Fibroblast of lung (primary cell): ENCODE results near the gene WDR33. TPM values are rescaled to one million over a fixed set of nuclear protein-coding genes. Genes with fewer than 3 reads are reported as not detected.

Experiments
- DNase-seq, 2 donors: peaks; one replicate each; pipeline versions ENCODE4 v3.0.0 to v3.0.0-alpha.2; 2010; ENCODE audit warnings: low read depth in 2 of 2
- H2AFZ ChIP-seq: 2 replicates; pipeline ENCODE4 v1.5.1; 2012; ENCODE audit warnings: low read length, control low read depth, inconsistent platforms
- H3K27ac ChIP-seq: 2 replicates; pipeline ENCODE4 v1.5.1; 2011; ENCODE audit warnings: low read length, control low read depth; ENCODE audit not compliant: insufficient read depth
- H3K27me3 ChIP-seq: 2 replicates; pipeline ENCODE4 v1.5.1; 2011; ENCODE audit warnings: mild to moderate bottlenecking, low read length; ENCODE audit not compliant: control insufficient read depth, insufficient read depth
- H3K36me3 ChIP-seq: 2 replicates; pipeline ENCODE4 v1.5.1; 2011; ENCODE audit warnings: low read length; ENCODE audit not compliant: control insufficient read depth, insufficient read depth
- H3K4me1 ChIP-seq: 2 replicates; pipeline ENCODE4 v1.5.1; 2011; ENCODE audit warnings: low read length; ENCODE audit not compliant: control insufficient read depth, insufficient read depth; ENCODE audit errors: extremely low read depth
- H3K4me2 ChIP-seq: 2 replicates; pipeline ENCODE4 v1.5.1; 2011; ENCODE audit warnings: low read length, control low read depth; ENCODE audit not compliant: insufficient read depth; ENCODE audit errors: extremely low read depth
- H3K4me3 ChIP-seq, 4 experiments: fragments of 200-600 bp in 1 of 4; sonication (generic) in 1 of 4; replicated peaks in 1 of 4; 2 replicates each; pipeline ENCODE4 v1.5.1; 2011 to 2016; ENCODE audit warnings: low read length in 4 of 4, low read depth in 3 of 4, mild to moderate bottlenecking in 3 of 4, control low read depth in 2 of 4, inconsistent platforms in 1 of 4, mixed read lengths in 1 of 4; ENCODE audit not compliant: insufficient read depth in 1 of 4; ENCODE audit errors: control extremely low read depth in 1 of 4
- H3K79me2 ChIP-seq: 2 replicates; pipeline ENCODE4 v1.5.1; 2012; ENCODE audit warnings: mild to moderate bottlenecking, low read length, inconsistent platforms; ENCODE audit not compliant: control insufficient read depth, insufficient read depth
- H3K9ac ChIP-seq: 2 replicates; pipeline ENCODE4 v1.5.1; 2011; ENCODE audit warnings: mild to moderate bottlenecking, low read length, control low read depth; ENCODE audit not compliant: insufficient read depth
- H3K9me3 ChIP-seq: 2 replicates; pipeline ENCODE4 v1.5.1; 2012; ENCODE audit warnings: low read depth, low read length; ENCODE audit not compliant: control insufficient read depth, insufficient read depth
- H4K20me1 ChIP-seq: 2 replicates; pipeline ENCODE4 v1.5.1; 2011; ENCODE audit warnings: low read length; ENCODE audit not compliant: control insufficient read depth, insufficient read depth; ENCODE audit errors: extremely low read depth
- CTCF ChIP-seq, 2 donors: IDR thresholded peaks in 1 of 2; conservative IDR thresholded peaks in 1 of 2; 1 replicate in 1 of 2; 2 replicates in 1 of 2; pipeline ENCODE4 v1.5.1; 2011 to 2012; ENCODE audit warnings: low read length in 2 of 2, control low read depth in 1 of 2, inconsistent platforms in 1 of 2, low read depth in 1 of 2, mild to moderate bottlenecking in 1 of 2
- EZH2 ChIP-seq: IDR thresholded peaks from 2 replicates; pipeline ENCODE4 v1.5.1; 2012; ENCODE audit warnings: low read length, control low read depth, mild to moderate bottlenecking; ENCODE audit errors: missing control alignments
- polyA plus RNA-seq, 2 donors: library from polyadenylated mRNA; depleted of rRNA in 1 of 2; stranded (reverse) in 1 of 2; unstranded in 1 of 2; fragments of >200 nt; gene quantifications; 2 replicates each; pipeline ENCODE4 v1.2.1, GENCODE V29; 2011 to 2012; ENCODE audit warnings: missing spikeins in 1 of 2
- total RNA-seq: library from RNA; depleted of rRNA; stranded (reverse); fragments of >200 nt; gene quantifications from 2 replicates; pipeline ENCODE4 v1.2.1, GENCODE V29; 2014

The WDR33 gene
- total and polyA plus RNA-seq, 2 donors (not counting 1 experiment from before 2014, with no cell fraction given): 27.2 to 28.6 TPM

- peak; percentile 39 to 61 for DNase-seq
- no peak for TF ChIP-seq CTCF (conservative IDR thresholded peaks at IDR 0.05 in 1 of 2, IDR thresholded peaks at IDR 0.05 in 1 of 2; ENCODE audit: low read depth in 1 of 2, low read length in 2 of 2)
- no peak for TF ChIP-seq EZH2
- H3K79me2 ChIP-seq: no peaks in the 10 kb centered on the region
- peaks cover 6% of the 10 kb centered on the region for H3K4me1 ChIP-seq
- H3K9me3 ChIP-seq: no peaks in the 10 kb centered on the region
- peak overlapping the region; percentile 22 for H3K27ac ChIP-seq
- H3K9ac ChIP-seq: no peak overlapping the region
- peak overlapping the region; percentile 53 for H3K4me2 ChIP-seq
- no peaks in the 10 kb centered on the region for H3K27me3 ChIP-seq
- peaks cover 2% of the 10 kb centered on the region for H3K36me3 ChIP-seq
- H3K4me3 ChIP-seq: peak overlapping the region; percentile 9 to 47 (median 26)
- no peak overlapping the region for H2AFZ ChIP-seq
- H4K20me1 ChIP-seq: no peaks in the 10 kb centered on the region
Observed at GRCh38 chr2:127733816-127734537, 77.0 kb downstream of the WDR33 start.

GRCh38 chr2:127733113-127733815 lies 77.7 kb downstream of the WDR33 start:
- Histone ChIP-seq H3K9ac (no peak overlapping the region), H3K27me3 (no peaks in the 10 kb centered on the region), H3K4me3 (peak overlapping the region in 2 of 4 experiments; percentile 41 to 47), H3K4me2 (peak overlapping the region; percentile 53), H3K79me2 (no peaks in the 10 kb centered on the region), H3K4me1 (peaks cover 6% of the 10 kb centered on the region), H3K27ac (no peak overlapping the region), H3K9me3 (no peaks in the 10 kb centered on the region), H2AFZ (no peak overlapping the region), H4K20me1 (no peaks in the 10 kb centered on the region), H3K36me3 (peaks cover 2% of the 10 kb centered on the region)
- TF ChIP-seq CTCF (conservative IDR thresholded peaks at IDR 0.05 in 1 of 2, IDR thresholded peaks at IDR 0.05 in 1 of 2; ENCODE audit: low read depth in 1 of 2, low read length in 2 of 2) (no peak), EZH2 (no peak)
- no peak for DNase-seq

DNA sequence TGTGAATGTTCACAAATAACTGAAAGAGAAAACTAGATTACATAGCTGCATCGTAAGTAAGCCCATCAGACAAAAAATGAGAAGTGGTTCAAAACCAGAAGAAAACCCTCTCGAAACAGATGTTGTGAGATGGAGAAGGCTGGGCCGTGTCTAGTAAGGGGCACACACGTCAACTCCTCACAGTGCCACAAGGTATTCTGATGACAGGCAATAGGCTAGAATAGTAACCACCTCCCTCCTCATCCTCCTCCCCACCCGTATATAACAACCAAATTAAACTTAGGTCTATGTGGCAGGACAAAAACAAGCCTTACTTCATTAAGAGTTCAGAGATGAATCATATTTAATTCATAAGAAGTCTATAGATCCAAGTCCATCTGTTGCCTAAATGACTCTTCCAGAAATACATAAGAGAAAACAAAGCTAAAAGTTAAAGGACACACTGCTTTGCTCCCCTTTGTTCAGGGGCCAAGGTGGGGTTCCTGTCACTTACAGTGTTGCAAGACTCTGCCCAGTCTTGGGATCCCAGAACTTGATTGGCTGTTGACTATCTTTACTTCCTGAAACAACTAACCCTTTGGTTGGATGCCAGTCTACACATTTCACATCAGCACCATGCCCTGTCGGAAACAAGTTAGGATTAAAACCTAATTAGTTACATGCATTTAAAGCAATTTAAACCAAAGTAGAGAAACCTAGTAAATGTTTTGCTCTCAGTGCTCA lies 84.7 kb downstream of the WDR33 start:
- DNase-seq: no peak
- no peaks in the 10 kb centered on the region for H3K9me3 ChIP-seq
- peaks cover 4% of the 10 kb centered on the region for H3K36me3 ChIP-seq
- no peaks in the 10 kb centered on the region for H3K79me2 ChIP-seq
- H3K4me2 ChIP-seq: no peak overlapping the region
- no peak overlapping the region for H3K4me3 ChIP-seq
- no peak overlapping the region for H2AFZ ChIP-seq
- no peaks in the 10 kb centered on the region for H4K20me1 ChIP-seq
- peaks cover 6% of the 10 kb centered on the region for H3K4me1 ChIP-seq
- no peak overlapping the region for H3K27ac ChIP-seq
- no peak for TF ChIP-seq EZH2
- H3K9ac ChIP-seq: no peak overlapping the region
- H3K27me3 ChIP-seq: no peaks in the 10 kb centered on the region
